Keratinocyte (primary cell): Measurements from ENCODE around the gene TMEM191C. TPM values are rescaled to one million over a fixed set of nuclear protein-coding genes. Genes with fewer than 3 reads are reported as not detected.
"Not testable (repeated sequence)": the region's sequence is repeated elsewhere in the genome, so short reads cannot be mapped to it uniquely, and the experiment has no call there.

Experiments
- DNase-seq: peaks from one replicate; pipeline ENCODE4 v3.0.0-alpha.2; 2011; ENCODE audit warnings: low read depth, missing footprints, low spot score
- FAIRE-seq: peaks from 2 replicates; lab custom pipeline; 2011; peaks lifted over from hg19 to GRCh38; lab: Jason Lieb, UNC
- H2AFZ ChIP-seq: 2 replicates; pipeline ENCODE4 v1.6.0; 2012; ENCODE audit warnings: low read length, control low read depth, inconsistent platforms; ENCODE audit not compliant: control insufficient read depth
- H3K27ac ChIP-seq: 2 replicates; pipeline ENCODE4 v1.5.1; 2011; ENCODE audit warnings: low read length; ENCODE audit not compliant: control insufficient read depth, insufficient read depth
- H3K27me3 ChIP-seq: 3 replicates; pipeline ENCODE4 v1.6.0; 2011; ENCODE audit warnings: low read length; ENCODE audit not compliant: control insufficient read depth, insufficient read depth; ENCODE audit errors: extremely low read depth
- H3K36me3 ChIP-seq, 2 experiments: 2 replicates in 1 of 2; 3 replicates in 1 of 2; pipeline ENCODE4 v1.5.1; 2011; ENCODE audit warnings: low read length in 2 of 2, mild to moderate bottlenecking in 1 of 2; ENCODE audit not compliant: control insufficient read depth in 2 of 2, insufficient read depth in 2 of 2; ENCODE audit errors: extremely low read depth in 1 of 2
- H3K4me1 ChIP-seq: 3 replicates; pipeline ENCODE4 v1.5.1; 2011; ENCODE audit warnings: low read length; ENCODE audit not compliant: control insufficient read depth, insufficient read depth; ENCODE audit errors: extremely low read depth
- H3K4me2 ChIP-seq: 3 replicates; pipeline ENCODE4 v1.6.0; 2011; ENCODE audit warnings: low read depth, low read length; ENCODE audit not compliant: control insufficient read depth, insufficient read depth; ENCODE audit errors: extremely low read depth
- H3K4me3 ChIP-seq, 3 experiments: fragments of 200-600 bp in 1 of 3; sonication (generic) in 1 of 3; 2 replicates in 2 of 3; 3 replicates in 1 of 3; pipeline ENCODE4 v1.5.1; 2011 to 2016; ENCODE audit warnings: low read length in 3 of 3, mild to moderate bottlenecking in 3 of 3, control low read depth in 2 of 3, inconsistent platforms in 1 of 3, low read depth in 1 of 3, mixed read lengths in 1 of 3, mixed run types in 1 of 3, moderate library complexity in 1 of 3; ENCODE audit not compliant: control insufficient read depth in 2 of 3, insufficient read depth in 2 of 3; ENCODE audit errors: extremely low read depth in 1 of 3
- H3K79me2 ChIP-seq: 2 replicates; pipeline ENCODE4 v1.6.0; 2012; ENCODE audit warnings: low read length; ENCODE audit not compliant: control insufficient read depth, insufficient read depth
- H3K9ac ChIP-seq: 3 replicates; pipeline ENCODE4 v1.6.0; 2011; ENCODE audit warnings: low read length; ENCODE audit not compliant: control insufficient read depth, insufficient read depth; ENCODE audit errors: extremely low read depth
- H3K9me1 ChIP-seq: 3 replicates; pipeline ENCODE4 v1.6.0; 2011; ENCODE audit warnings: low read length; ENCODE audit not compliant: control insufficient read depth, insufficient read depth; ENCODE audit errors: extremely low read depth
- H3K9me3 ChIP-seq: 2 replicates; pipeline ENCODE4 v1.5.1; 2012; ENCODE audit warnings: low read depth, low read length; ENCODE audit not compliant: control insufficient read depth
- H4K20me1 ChIP-seq: 3 replicates; pipeline ENCODE4 v1.6.0; 2011; ENCODE audit warnings: low read length; ENCODE audit not compliant: control insufficient read depth, insufficient read depth; ENCODE audit errors: extremely low read depth
- dilution Hi-C: fragments of 300-500 bp; cut with MboI; formaldehyde crosslinking; loops from one replicate; pipeline ENCODE4 v1.7.0; 2020; ENCODE audit warnings: low sequenced_read_pairs; ENCODE audit not compliant: extremely low pct_ligation_motif_present
- polyA plus RNA-seq, 5 experiments: library from polyadenylated mRNA; depleted of rRNA in 3 of 5; stranded (reverse) in 3 of 5; stranded (forward) in 1 of 5; unstranded in 1 of 5; fragments of >200 nt; gene quantifications; 1 replicate in 1 of 5; 2 replicates in 3 of 5; 3 replicates in 1 of 5; pipeline versions ENCODE4 v1.2.1 to v1.2.3, GENCODE V29; 2011 to 2012; ENCODE audit warnings: missing spikeins in 2 of 5, low read depth in 1 of 5, low replicate concordance in 1 of 5

Gene TMEM191C
- polyA plus RNA-seq, 1 donor (not counting 4 experiments of a cell fraction or from before 2014, with no cell fraction given): 0.31 TPM

DNA sequence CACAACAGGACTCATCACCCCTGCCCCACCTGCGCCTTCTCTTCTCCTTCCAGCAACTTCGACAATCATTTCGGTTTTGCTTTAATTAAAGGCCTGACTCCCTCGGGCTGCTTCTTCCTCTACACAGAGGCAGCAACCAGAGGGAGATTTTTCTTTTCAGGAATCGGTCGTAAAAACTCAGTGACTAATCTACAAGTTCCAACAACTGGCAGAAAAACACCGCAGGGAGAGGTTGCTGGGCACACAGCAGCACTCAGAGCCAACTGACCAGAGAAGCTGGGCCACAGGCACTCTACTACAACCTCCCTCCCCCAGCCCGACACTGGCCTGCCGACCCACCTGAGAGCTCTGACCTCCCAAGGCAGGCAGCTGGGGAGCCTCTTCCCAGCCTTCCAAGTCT, 48.0 kb downstream of the TMEM191C start:
- dilution Hi-C loops, FAIRE-seq, H3K4me1 ChIP-seq, H3K4me3 ChIP-seq, H3K9me3 ChIP-seq, H4K20me1 ChIP-seq, H3K4me2 ChIP-seq, H2AFZ ChIP-seq, H3K9ac ChIP-seq, DNase-seq, H3K27ac ChIP-seq, H3K79me2 ChIP-seq, H3K36me3 ChIP-seq, H3K27me3 ChIP-seq, H3K9me1 ChIP-seq: not testable (repeated sequence)

DNA sequence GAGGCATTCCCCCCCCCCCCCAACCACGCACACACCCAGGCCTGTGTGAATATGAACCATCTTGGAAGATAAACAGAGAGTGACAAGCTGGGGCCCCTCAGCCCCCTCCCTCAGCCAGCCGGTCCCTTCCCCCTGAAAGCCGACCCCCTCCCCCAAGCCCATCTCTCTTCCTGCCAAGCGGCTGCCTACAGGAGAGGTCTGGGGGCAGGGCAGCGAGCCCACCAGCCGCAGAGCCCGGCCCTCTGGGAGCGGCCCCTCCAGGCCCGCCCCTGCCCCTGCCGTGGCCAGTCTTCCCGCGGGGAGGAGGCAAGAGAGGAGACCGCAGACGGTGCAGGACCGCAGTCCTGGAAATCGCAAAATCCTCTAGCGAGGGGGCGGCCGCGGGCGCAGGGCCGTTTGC, 49.3 kb downstream of the TMEM191C start:
- FAIRE-seq, H3K36me3 ChIP-seq, H3K4me1 ChIP-seq, dilution Hi-C loops, H3K9ac ChIP-seq, H3K4me2 ChIP-seq, H2AFZ ChIP-seq, H3K4me3 ChIP-seq, H3K27ac ChIP-seq, H3K27me3 ChIP-seq, H3K9me3 ChIP-seq, H4K20me1 ChIP-seq, DNase-seq, H3K79me2 ChIP-seq, H3K9me1 ChIP-seq: not testable (repeated sequence)

DNA sequence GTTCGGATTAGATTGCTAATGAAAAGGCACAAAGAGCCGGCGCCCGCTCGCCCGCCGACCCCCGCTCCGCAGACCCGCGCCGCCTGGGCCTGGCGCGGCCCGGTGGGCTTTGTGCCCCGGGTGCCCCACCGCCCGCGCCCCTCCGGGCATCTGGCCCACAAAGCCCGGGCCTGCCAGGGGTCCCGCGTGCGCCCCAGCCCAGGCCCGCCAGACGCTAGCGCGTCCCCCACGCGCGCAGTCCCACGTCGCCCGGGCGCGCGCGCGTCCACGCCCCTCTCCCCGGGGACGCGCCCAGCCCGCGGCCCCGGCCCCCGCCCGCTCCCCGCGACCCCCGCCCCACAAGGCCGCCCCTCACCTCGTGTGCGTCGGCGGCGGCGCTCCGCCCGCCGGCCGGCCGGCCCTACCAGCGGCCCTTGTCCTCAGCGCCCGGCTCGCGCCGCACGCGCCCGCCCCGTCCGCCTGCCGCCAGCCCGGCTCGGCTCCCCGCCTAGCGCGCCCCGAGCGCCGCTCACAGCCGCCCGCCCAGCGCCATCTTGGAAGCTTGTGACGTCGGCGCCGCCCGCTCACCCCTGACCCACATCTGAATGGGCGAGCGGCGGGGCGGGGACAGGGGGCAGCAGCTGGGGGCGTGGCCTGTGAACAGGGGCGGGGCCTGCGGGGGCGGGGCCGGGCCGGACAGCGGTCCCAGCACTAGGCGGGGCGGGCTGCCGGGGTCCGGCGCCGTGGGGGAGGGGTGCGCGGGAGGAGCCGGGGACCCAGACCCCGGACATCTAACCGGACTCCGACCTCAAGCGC, 50.0 kb downstream of the TMEM191C start:
- H3K4me2 ChIP-seq, H4K20me1 ChIP-seq, FAIRE-seq, H3K9me3 ChIP-seq, H3K79me2 ChIP-seq, H3K27ac ChIP-seq, dilution Hi-C loops, DNase-seq, H2AFZ ChIP-seq, H3K36me3 ChIP-seq, H3K9ac ChIP-seq, H3K9me1 ChIP-seq, H3K4me1 ChIP-seq, H3K4me3 ChIP-seq, H3K27me3 ChIP-seq: not testable (repeated sequence)

Other genes starting within 250 kb of the TMEM191C start
- not detected in 3 replicates for gene RIMBP3B, start 83.6 kb upstream of the TMEM191C start, polyA plus RNA-seq
- gene HIC2, start 50.0 kb upstream of the TMEM191C start, polyA plus RNA-seq: 1.1 to 1.5 TPM (median 1.2 TPM) in 3 replicates
- gene RIMBP3C, start 84.1 kb downstream of the TMEM191C start, polyA plus RNA-seq: 0.01 TPM in 1 of 3 replicates, not detected in the others
- gene UBE2L3, start 100.3 kb downstream of the TMEM191C start, polyA plus RNA-seq: 43.7 to 92.1 TPM (median 80.8 TPM) in 3 replicates
- 18.2 to 31.8 TPM (median 22.3 TPM) in 3 replicates for gene YDJC, start 162.6 kb downstream of the TMEM191C start, polyA plus RNA-seq
- 0.03 TPM in 3 replicates for gene CCDC116, start 165.4 kb downstream of the TMEM191C start, polyA plus RNA-seq
- gene SDF2L1, start 174.9 kb downstream of the TMEM191C start, polyA plus RNA-seq: 23.2 to 33.1 TPM (median 25.6 TPM) in 3 replicates
- gene PPIL2, start 198.6 kb downstream of the TMEM191C start, polyA plus RNA-seq: 24.6 to 31.4 TPM (median 30.2 TPM) in 3 replicates